ENCODE measurements around the gene REPS1. TPM values are rescaled to one million over a fixed set of nuclear protein-coding genes. Genes with fewer than 3 reads are reported as not detected.
"Not testable (repeated sequence)": the region's sequence is repeated elsewhere in the genome, so short reads cannot be mapped to it uniquely, and the experiment has no call there.

REPS1 gene
- total RNA-seq, 1 experiment from 2014 or later: 35.8 TPM

DNA sequence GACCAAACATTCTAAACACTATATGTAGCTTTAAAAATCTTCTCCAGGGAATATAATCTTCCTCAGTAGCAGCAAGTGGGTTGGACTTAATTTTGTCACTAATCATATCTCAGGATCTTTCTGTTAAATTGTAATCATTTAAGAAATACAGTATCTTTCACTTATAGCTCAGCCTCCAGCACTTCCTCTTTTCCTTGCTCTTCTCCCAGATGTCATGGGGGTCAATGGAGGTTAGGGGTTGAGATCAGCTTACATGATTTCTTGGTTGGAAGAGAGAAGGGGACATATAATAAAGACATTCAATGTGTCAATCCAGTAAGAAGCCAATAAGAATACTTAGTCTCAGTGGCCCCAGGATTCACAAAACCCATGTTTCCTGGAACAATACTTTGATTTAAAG is 15.7 kb upstream of the REPS1 start:
- DNase-seq (ENCODE audit: low read depth): no peak

DNA sequence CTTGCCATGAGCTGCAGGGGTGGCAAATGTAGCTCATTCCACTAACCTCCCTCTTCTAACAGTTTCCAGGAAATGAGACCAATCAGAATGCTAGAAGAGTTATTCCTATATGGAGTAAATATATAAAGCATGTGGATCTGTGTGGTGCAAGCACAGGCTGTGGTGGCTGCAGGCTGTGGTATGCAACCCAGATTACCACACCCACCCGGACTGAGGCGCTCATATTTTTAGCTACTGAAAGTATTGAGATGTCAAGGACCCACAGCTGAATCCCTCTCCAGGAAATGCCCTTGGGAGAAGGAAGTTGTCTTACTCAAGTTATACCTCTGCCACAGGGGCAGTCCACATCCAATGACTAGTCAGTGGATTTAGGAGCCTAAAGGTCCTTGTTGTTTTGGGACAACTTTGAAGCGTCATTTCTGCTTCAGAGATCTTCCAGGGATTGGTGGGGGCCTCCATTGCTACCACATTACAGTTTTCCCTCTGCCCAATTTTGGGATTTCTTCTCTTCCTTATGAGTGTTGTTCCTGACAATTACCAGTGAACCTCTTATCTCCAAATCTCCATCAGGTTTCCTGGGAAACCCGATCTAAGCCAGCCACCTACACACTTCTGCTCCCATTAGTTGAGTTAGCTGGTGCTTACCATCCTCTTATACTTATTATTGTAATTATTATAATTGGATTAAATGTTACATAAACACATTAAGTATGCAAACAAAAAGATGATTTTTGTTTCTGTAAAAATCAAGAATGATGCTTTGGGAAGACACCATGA is 12.1 kb upstream of the REPS1 start:
- DNase-seq (ENCODE audit: low read depth): no peak

- DNase-seq (ENCODE audit: low read depth): no peak
Measured at GRCh38 chr6:138997136-138997535, 9.1 kb upstream of the REPS1 start.

GRCh38 chr6:138996524-138996923 is 8.5 kb upstream of the REPS1 start:
- DNase-seq (ENCODE audit: low read depth): no peak

GRCh38 chr6:138993410-138993809 is 5.4 kb upstream of the REPS1 start:
- DNase-seq (ENCODE audit: low read depth): not testable (repeated sequence)

GRCh38 chr6:138992965-138993364 is 4.9 kb upstream of the REPS1 start:
- DNase-seq (ENCODE audit: low read depth): not testable (repeated sequence)

DNA sequence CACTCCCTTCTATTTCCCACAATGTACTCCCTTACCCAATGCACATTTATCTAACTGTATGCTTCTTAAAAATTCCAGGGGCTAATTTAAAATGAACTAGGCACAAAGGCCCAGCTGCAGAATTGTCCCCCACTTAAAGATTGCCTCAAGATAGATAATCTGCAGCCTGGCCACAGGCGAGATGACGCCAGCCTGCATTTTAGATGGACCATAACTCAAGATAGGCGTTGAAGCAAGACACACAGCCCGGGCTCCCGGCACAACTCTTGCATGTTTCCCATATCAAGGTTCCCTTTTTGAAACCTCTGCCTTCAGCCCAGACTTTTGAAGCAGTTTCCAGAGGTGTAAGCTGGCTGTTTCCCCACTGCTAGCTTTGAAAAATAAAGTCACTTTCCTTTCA is 3.2 kb upstream of the REPS1 start:
- no peak for DNase-seq (ENCODE audit: low read depth)

GRCh38 chr6:138989098-138989983 is 1.3 kb upstream of the REPS1 start:
- no peak for DNase-seq (ENCODE audit: low read depth)

DNA sequence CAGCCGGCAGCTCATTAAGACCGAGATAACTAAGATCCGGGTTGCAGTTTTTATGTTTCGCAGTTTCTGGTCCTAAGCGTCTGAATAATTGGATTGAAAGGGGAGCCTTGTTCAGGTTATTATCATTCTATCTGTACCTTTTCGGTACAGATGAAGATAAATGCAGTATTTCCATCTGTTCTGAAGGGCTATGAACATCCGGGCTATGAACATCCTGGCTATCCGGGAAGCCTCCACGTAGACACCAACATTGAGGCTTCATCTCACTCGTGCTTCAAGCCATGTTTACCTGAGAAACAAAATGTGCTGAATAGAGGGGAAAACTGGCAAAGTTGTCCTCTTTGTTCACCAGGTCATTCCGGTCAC is 399 bp upstream of the REPS1 start:
- DNase-seq (ENCODE audit: low read depth): peak; percentile 10

GRCh38 chr6:138987080-138987642 is 892 bp downstream of the REPS1 start:
- no peak for DNase-seq (ENCODE audit: low read depth)

DNA sequence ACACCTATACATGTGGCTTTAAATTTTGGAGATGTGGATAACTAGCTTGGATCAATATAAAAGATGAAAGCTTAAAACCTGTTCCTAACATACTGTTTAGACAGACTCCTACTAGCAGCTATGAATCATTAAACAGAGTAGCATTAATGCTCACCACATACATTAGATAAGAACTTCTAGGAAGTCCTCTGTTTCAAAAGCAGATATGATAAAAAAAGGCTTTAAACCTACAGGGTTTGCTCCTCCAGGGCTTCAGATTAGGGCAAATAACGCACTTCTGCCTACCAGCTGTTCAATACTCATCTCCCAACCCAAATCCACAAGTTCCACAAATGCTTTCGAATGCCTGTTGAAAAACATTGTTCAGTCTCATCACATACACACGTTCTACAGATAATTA is 1.5 kb downstream of the REPS1 start:
- no peak for DNase-seq (ENCODE audit: low read depth)

DNA sequence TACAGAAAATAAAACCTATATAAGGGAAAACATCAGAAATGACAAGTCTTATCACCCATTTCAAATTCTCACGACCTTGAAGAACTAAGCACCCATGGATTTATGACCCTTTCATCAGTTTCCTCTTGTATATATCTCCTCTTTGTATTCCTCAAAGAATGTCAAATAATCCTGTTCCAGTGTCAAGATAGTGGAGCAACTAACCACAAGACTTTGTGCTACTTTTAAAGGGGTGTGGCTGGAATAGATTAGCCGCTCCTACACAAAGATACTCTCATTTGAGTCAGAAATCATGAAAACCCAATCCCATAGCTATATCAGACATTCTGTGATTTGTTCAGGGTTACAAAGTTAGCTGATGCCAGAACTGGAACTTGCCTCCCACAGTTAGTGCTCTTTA is 6.6 kb downstream of the REPS1 start:
- DNase-seq (ENCODE audit: low read depth): no peak

DNA sequence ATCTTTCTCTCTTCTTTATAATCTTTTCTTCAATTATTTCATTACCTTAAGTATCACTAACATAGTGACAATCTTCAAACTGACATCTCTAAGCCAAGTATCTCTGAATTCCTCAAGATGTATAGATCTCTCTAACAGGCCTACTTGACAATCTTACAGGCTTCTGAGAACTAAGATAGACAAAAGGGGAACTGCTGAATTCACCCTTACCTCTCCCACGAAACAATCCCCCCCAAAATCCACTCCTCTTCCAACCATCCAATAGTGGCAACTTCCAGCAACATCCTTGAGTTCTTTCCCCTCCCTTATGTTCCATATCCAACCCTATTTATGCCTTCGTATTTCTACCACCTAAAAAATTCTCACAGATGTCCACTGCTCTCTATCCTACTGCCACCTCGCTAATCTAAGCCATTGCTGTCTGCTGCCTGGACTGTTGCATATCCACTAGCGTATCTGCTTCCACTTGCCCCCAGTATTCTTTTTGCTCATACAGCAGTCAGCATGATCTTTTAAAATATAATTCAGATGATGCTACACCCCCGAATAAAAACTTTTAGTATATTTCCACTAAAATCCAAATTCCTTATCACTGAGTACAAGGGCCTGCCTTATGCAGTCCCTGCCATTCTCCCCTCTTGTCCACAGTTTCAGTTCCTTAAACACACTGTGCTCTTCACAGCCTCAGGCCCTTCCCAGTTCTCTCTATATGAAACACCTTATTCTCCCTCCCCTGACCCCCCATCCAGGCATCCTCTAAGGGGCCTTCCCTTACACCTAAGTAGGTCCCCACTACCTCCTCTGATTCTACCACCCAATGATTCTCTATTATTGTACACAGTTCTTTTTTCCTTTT is 8.0 kb downstream of the REPS1 start:
- DNase-seq (ENCODE audit: low read depth): no peak

GRCh38 chr6:138979365-138979764 is 8.7 kb downstream of the REPS1 start:
- peak; percentile 21 for DNase-seq (ENCODE audit: low read depth)

DNA sequence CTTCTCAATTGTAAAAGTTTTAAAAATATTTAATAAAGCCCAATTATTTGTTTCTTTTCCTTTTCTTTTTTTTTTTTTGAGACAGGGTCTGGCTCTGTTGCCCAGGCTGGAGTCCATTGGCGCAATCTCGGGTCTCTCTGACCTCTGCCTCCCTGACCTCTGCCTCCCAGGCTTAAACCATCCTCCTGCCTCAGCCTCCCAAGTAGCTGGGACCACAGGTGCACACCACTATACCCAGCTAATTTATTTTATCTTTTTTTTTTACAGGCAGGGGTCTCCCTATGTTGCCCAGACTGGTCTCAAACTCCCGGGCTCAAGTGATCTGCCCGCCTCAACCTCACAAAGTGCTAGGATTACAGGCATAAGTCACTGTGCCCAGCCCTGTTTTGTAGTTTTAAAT is 9.8 kb downstream of the REPS1 start:
- no peak for DNase-seq (ENCODE audit: low read depth)

DNA sequence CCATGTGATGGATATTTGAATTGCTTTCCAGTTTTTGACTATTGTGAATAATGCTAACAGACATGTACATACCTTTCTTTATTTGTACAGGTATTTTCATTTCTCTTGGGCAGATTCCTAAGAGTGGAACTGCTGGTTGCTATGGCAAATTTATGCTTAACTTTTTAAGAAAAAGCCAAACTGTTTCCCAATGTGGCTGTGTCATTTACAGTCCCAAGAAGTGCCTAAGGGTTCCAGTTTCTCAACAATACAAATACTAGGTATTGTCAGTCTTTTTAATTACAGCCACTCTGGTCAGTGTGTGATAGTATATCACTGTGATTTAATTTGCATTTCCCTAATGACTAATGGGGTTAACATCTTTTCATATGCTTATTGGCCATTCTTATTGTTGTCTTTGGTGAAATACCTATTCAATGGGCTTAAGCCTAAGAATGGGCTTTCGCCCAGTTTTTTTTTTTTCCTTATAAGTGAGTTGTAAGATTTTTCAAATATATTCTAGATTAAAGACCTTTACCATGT is 10.3 kb downstream of the REPS1 start:
- DNase-seq (ENCODE audit: low read depth): no peak

- DNase-seq (ENCODE audit: low read depth): no peak
Measured at GRCh38 chr6:138977242-138977641, 10.8 kb downstream of the REPS1 start.

DNA sequence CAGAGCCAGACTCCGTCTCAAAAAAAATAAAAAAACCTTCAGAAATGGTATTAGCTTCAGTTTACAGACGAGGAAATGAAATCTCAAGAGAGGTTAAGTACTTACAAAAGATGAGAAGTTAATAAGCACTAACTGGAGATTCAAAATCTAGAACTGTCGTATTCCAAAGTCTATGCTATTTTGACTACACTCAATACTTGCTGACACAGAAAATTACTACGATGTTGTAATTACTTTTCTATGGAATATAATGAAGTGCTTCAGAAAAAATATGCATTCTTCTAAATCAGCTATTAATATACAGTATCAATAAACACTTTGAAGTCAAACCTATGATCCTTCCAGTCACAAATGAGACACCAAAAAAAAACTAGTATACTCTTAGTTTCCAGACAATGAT is 12.2 kb downstream of the REPS1 start:
- DNase-seq (ENCODE audit: low read depth): no peak

GRCh38 chr6:138973466-138974153 is 14.4 kb downstream of the REPS1 start:
- DNase-seq (ENCODE audit: low read depth): peak; percentile 35

DNA sequence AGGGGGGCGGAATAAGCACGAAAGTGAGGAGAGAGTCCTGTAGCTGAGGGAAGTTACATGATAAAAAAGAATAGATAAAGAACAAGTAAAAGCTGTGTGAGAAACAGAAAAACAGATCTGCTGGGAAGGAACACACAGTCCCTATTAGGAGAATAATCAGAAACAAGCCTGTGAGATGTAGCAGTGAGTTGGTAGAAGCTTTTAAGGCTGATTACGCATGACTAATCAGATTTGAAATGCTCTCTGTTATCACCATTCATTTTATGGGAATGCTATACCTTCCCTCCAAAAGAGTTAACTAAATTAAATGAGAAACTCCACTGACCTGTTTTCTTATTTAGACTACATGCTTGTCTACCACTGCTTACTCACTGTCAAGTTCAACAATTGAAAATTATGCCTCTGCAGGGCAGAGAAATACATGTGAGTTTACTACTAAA is 15.8 kb downstream of the REPS1 start:
- DNase-seq (ENCODE audit: low read depth): peak; percentile 27

GRCh38 chr6:138971601-138972000 is 16.5 kb downstream of the REPS1 start:
- peak; percentile 34 for DNase-seq (ENCODE audit: low read depth)

All from Daoy (cell line).